GM12878 (cell line): Measurements from ENCODE around the gene NAA11. TPM values are rescaled to one million over a fixed set of nuclear protein-coding genes. Genes with fewer than 3 reads are reported as not detected.

Experiments
- ATAC-seq: fragments of 200-7000 bp; cut with Tn5 transposase; 3 replicates; pipeline ENCODE4 v1.9.1; 2020; ENCODE audit warnings: mild to moderate bottlenecking, moderate library complexity
- BruUV-seq: library from RNA; stranded (reverse); fragments of 400-500 nt; replicated peaks from 2 replicates; lab custom pipeline; 2021; lab: Mats Ljungman, UMichigan
- CTCF ChIA-PET: fragments of 300-600 bp; sonication (Branson Sonifier 250); formaldehyde crosslinking; extraction: SDS; loops from one replicate; lab custom pipeline; 2021; ENCODE audit warnings: inconsistent platforms; lab: Yijun Ruan, JAX
- POLR2A ChIA-PET: fragments of 350-600 bp; formaldehyde crosslinking; extraction: SDS; loops from one replicate; lab custom pipeline; 2021; ENCODE audit warnings: inconsistent platforms; lab: Charles Lee
- RAD21 ChIA-PET: fragments of 300-600 bp; sonication (Branson Sonifier 250); formaldehyde crosslinking; loops from one replicate; lab custom pipeline; 2023; ENCODE audit warnings: antibody characterized with exemption; ENCODE audit not compliant: unreplicated experiment; lab: Charles Lee
- SMC1A ChIA-PET: fragments of 300-600 bp; sonication (Branson Sonifier 250); formaldehyde crosslinking; loops from one replicate; lab custom pipeline; 2023; ENCODE audit not compliant: unreplicated experiment, uncharacterized antibody; lab: Charles Lee
- DNase-seq: peaks from one replicate; pipeline ENCODE4 v3.0.0-alpha.2; 2011; ENCODE audit warnings: low read depth, low spot score
- FAIRE-seq: peaks from 3 replicates; lab custom pipeline; 2011; peaks lifted over from hg19 to GRCh38; lab: Jason Lieb, UNC
- H2AFZ ChIP-seq: 2 replicates; pipeline ENCODE4 v1.6.0; 2011; ENCODE audit warnings: low read depth, low read length, control low read depth; ENCODE audit not compliant: control insufficient read depth
- H3K27ac ChIP-seq: 2 replicates; pipeline ENCODE4 v1.5.1; 2011; ENCODE audit warnings: control low read depth; ENCODE audit not compliant: control insufficient read depth, insufficient read depth
- H3K27me3 ChIP-seq, 2 experiments: replicated peaks in 1 of 2; 2 replicates each; pipeline versions ENCODE4 v1.6.0 to v1.6.1; 2011; ENCODE audit warnings: low read length in 1 of 2; ENCODE audit not compliant: control insufficient read depth in 2 of 2, insufficient read depth in 2 of 2
- H3K36me3 ChIP-seq, 2 experiments: 2 replicates each; pipeline ENCODE4 v1.5.1; 2011; ENCODE audit warnings: low read length in 1 of 2; ENCODE audit not compliant: control insufficient read depth in 2 of 2, insufficient read depth in 2 of 2
- H3K4me1 ChIP-seq: 2 replicates; pipeline ENCODE4 v1.6.1; 2011; ENCODE audit warnings: mild to moderate bottlenecking, low read length, moderate library complexity, mixed read lengths; ENCODE audit not compliant: control insufficient read depth, insufficient read depth
- H3K4me2 ChIP-seq: 2 replicates; pipeline ENCODE4 v1.6.0; 2011; ENCODE audit warnings: control low read depth; ENCODE audit not compliant: control insufficient read depth, insufficient read depth
- H3K4me3 ChIP-seq: fragments of 200-600 bp; sonication (generic); 2 replicates; pipeline ENCODE4 v1.5.1; 2016
- H3K79me2 ChIP-seq: 2 replicates; pipeline ENCODE4 v1.6.0; 2011; ENCODE audit warnings: low read length; ENCODE audit not compliant: control insufficient read depth, insufficient read depth
- H3K9ac ChIP-seq: 2 replicates; pipeline ENCODE4 v1.8.0; 2011; ENCODE audit warnings: low read length, control low read depth, mixed read lengths; ENCODE audit not compliant: control insufficient read depth, insufficient read depth
- H3K9me3 ChIP-seq: replicated peaks from 3 replicates; pipeline ENCODE4 v1.5.1; 2011; ENCODE audit warnings: mild to moderate bottlenecking, low read length; ENCODE audit not compliant: control insufficient read depth, insufficient read depth
- H4K20me1 ChIP-seq: 2 replicates; pipeline ENCODE4 v1.6.0; 2011; ENCODE audit not compliant: control insufficient read depth, insufficient read depth
- ATF7 ChIP-seq: fragments of 450-650 bp; IDR thresholded peaks from 2 replicates; pipeline ENCODE4 v1.6.1; 2016; ENCODE audit warnings: low read depth, mild to moderate bottlenecking
- BRCA1 ChIP-seq: IDR thresholded peaks from 2 replicates; pipeline ENCODE4 v1.6.1; 2011; ENCODE audit warnings: low read depth, low read length, improper control_type of control experiment
- CHD1 ChIP-seq: IDR thresholded peaks from 2 replicates; pipeline ENCODE4 v1.6.1; 2012; ENCODE audit warnings: low read depth, low read length, improper control_type of control experiment
- DPF2 ChIP-seq: fragments of 450-650 bp; IDR thresholded peaks from 2 replicates; pipeline ENCODE4 v1.6.1; 2017; ENCODE audit warnings: mild to moderate bottlenecking
- HDGF ChIP-seq: fragments of 450-650 bp; IDR thresholded peaks from 2 replicates; pipeline ENCODE4 v1.6.1; 2016; ENCODE audit warnings: antibody characterized with exemption
- IKZF1 ChIP-seq: fragments of 450-650 bp; conservative IDR thresholded peaks from 2 replicates; pipeline ENCODE4 v1.6.1; 2017; ENCODE audit warnings: antibody characterized with exemption, mild to moderate bottlenecking
- IRF3 ChIP-seq: fragments of 450-650 bp; IDR thresholded peaks from 2 replicates; pipeline ENCODE4 v1.6.1; 2014; ENCODE audit warnings: mild to moderate bottlenecking
- JUND ChIP-seq: IDR thresholded peaks from 2 replicates; pipeline ENCODE4 v1.6.1; 2012; ENCODE audit warnings: low read depth, mild to moderate bottlenecking, low read length, improper control_type of control experiment, moderate library complexity
- MLLT1 ChIP-seq: fragments of 450-650 bp; IDR thresholded peaks from 2 replicates; pipeline ENCODE4 v1.6.1; 2016; ENCODE audit warnings: mild to moderate bottlenecking
- MXI1 ChIP-seq: fragments of 150-350 bp; IDR thresholded peaks from 2 replicates; pipeline ENCODE4 v1.6.1; 2011; ENCODE audit warnings: low read depth, mild to moderate bottlenecking, inconsistent platforms, low read length, improper control_type of control experiment
- NR2C1 ChIP-seq: fragments of 450-650 bp; IDR thresholded peaks from 2 replicates; pipeline ENCODE4 v1.6.1; 2017; ENCODE audit warnings: antibody characterized with exemption, mild to moderate bottlenecking, moderate library complexity
- NR2F1 ChIP-seq: fragments of 450-650 bp; conservative IDR thresholded peaks from 2 replicates; pipeline ENCODE4 v1.6.1; 2017; ENCODE audit warnings: mild to moderate bottlenecking
- POLR2AphosphoS2 ChIP-seq: IDR thresholded peaks from 2 replicates; pipeline ENCODE4 v1.6.1; 2011; ENCODE audit warnings: low read depth, mild to moderate bottlenecking, low read length, improper control_type of control experiment, moderate library complexity
- RELA ChIP-seq: fragments of 450-650 bp; IDR thresholded peaks from 2 replicates; pipeline ENCODE4 v1.8.0; 2014; ENCODE audit warnings: borderline replicate concordance; ENCODE audit not compliant: partially characterized antibody
- SKIL ChIP-seq: fragments of 450-650 bp; IDR thresholded peaks from 2 replicates; pipeline ENCODE4 v1.6.1; 2017; ENCODE audit warnings: mild to moderate bottlenecking, low read depth, inconsistent platforms; ENCODE audit not compliant: poor library complexity, severe bottlenecking
- SMC3 ChIP-seq: IDR thresholded peaks from 2 replicates; pipeline ENCODE4 v1.6.1; 2011; ENCODE audit warnings: low read length, improper control_type of control experiment, borderline replicate concordance
- ZNF217 ChIP-seq: fragments of 450-650 bp; IDR thresholded peaks from 2 replicates; pipeline ENCODE4 v1.6.1; 2017; ENCODE audit warnings: antibody characterized with exemption, mild to moderate bottlenecking
- WGBS: methylation state at CpG from one replicate; pipeline ENCODE4 v1.1.6; 2016; ENCODE audit warnings: low lambda C conversion rate; ENCODE audit not compliant: insufficient replicate concordance, insufficient coverage; ENCODE audit errors: missing lambda C conversion rate; 5-methylcytosine and 5-hydroxymethylcytosine counted together
- in situ Hi-C: fragments of 300-500 bp; cut with MboI; formaldehyde crosslinking; loops from 9 replicates; pipeline ENCODE4 v1.14.3; 2018; ENCODE audit warnings: mixed read lengths
- intact Hi-C: fragments of 100-400 bp; cut with micrococcal nuclease; formaldehyde crosslinking; loops from one replicate; pipeline ENCODE4 v1.14.2; 2022; ENCODE audit not compliant: unreplicated experiment
- polyA plus RNA-seq, 11 experiments: library from polyadenylated mRNA; depleted of rRNA in 4 of 11; unstranded in 6 of 11; stranded (reverse) in 5 of 11; fragments of >200 nt; fragmentation: Nextera tagmentation in 4 of 11; fragmentation: Illumina TruSeq in 1 of 11; extraction: Ambion mirVana in 4 of 11; extraction: Trizol in 1 of 11; gene quantifications; 1 replicate in 1 of 11; 2 replicates in 10 of 11; pipeline versions ENCODE4 v1.2.1 to v1.2.3, GENCODE V29; 2011 to 2016; ENCODE audit warnings: inconsistent platforms in 2 of 11, missing spikeins in 2 of 11, low read depth in 1 of 11
- total RNA-seq, 4 experiments: library from RNA; depleted of rRNA in 3 of 4; stranded (reverse); fragments of >200 nt in 3 of 4; fragmentation: Illumina TruSeq in 1 of 4; extraction: Trizol in 1 of 4; gene quantifications; 2 replicates each; pipeline versions ENCODE4 v1.2.1 to v1.2.3, GENCODE V29; 2013 to 2021

NAA11 gene
- total and polyA plus RNA-seq, 10 of the 15 experiments (the other 5 are each of a cell fraction or from before 2014, with no cell fraction given), result 0.12 to 0.16 TPM; not detected in 8

GRCh38 chr4:79295086-79295485 lies 30.8 kb downstream of the NAA11 start (continued):
- TF ChIP-seq IRF3, result no peak

- no peak overlapping the region for H3K27ac ChIP-seq
- BruUV-seq, result no TSS peak
Measured at GRCh38 chr4:79294064-79294463, 31.8 kb downstream of the NAA11 start.

More at GRCh38 chr4:79294064-79294463, 31.8 kb downstream of the NAA11 start:
- Histone ChIP-seq H4K20me1 (no peaks in the 10 kb centered on the region), H3K27me3 (no peaks in the 10 kb centered on the region), H3K79me2 (no peaks in the 10 kb centered on the region), H3K4me1 (no peaks in the 10 kb centered on the region), H3K9ac (no peak overlapping the region), H3K9me3 (no peaks in the 10 kb centered on the region), H2AFZ (no peak overlapping the region), H3K4me2 (no peak overlapping the region), H3K36me3 (no peaks in the 10 kb centered on the region), H3K4me3 (no peak overlapping the region)
- ChIA-PET CTCF (interaction anchor here (0.7 kb wide), 1 partner anchor 251 kb away, joined by 3 read pairs; no protein-coding TSS in a partner anchor), POLR2A (interaction anchor here (1.0 to 1.1 kb wide), 2 partner anchors 17 to 20 kb away, joined by 3 to 10 read pairs; no protein-coding TSS in a partner anchor), SMC1A (interaction anchor here (0.7 to 6.0 kb wide), 3 partner anchors 13 to 45 kb away, joined by 3 to 37 read pairs (median 4); no protein-coding TSS in a partner anchor), RAD21 (interaction anchor here (0.6 to 0.9 kb wide), 2 partner anchors 13 to 117 kb away, joined by 3 to 4 read pairs; no protein-coding TSS in a partner anchor)
- TF ChIP-seq HDGF (no peak), JUND (no peak), RELA (no peak), IKZF1 (peak; percentile 38; the same call in 1 of the 2 replicates), CHD1 (no peak), POLR2AphosphoS2 (no peak), BRCA1 (no peak), NR2C1 (no peak), MXI1 (no peak), NR2F1 (0 out of 2 replicates have a peak, but pooled peaks have one; percentile 23), ZNF217 (no peak), MLLT1 (no peak), SKIL (no peak), SMC3 (no peak), DPF2 (0 out of 2 replicates have a peak, but pooled peaks have one; percentile 54), ATF7 (peak; percentile 42; the same call in 1 of the 2 replicates)
- in situ Hi-C loops (no loop called here), intact Hi-C loops (no loop called here)
- ATAC-seq, result peak; percentile 47
- FAIRE-seq, result no peak
- no peak for DNase-seq
- 0% methylated on average over 2 of the region's 2 CpGs for WGBS
